ENCODE results near the gene PGAM5. TPM values are rescaled to one million over a fixed set of nuclear protein-coding genes. Genes with fewer than 3 reads are reported as not detected.
A peak's percentile ranks its signal among the peaks of the same experiment; 100 is the strongest.

Gene PGAM5
- total RNA-seq, 5 donors from 2014 or later (not counting 1 experiment from before 2014, with no cell fraction given) = 21.3 to 32.4 (median 31.5) TPM

DNA sequence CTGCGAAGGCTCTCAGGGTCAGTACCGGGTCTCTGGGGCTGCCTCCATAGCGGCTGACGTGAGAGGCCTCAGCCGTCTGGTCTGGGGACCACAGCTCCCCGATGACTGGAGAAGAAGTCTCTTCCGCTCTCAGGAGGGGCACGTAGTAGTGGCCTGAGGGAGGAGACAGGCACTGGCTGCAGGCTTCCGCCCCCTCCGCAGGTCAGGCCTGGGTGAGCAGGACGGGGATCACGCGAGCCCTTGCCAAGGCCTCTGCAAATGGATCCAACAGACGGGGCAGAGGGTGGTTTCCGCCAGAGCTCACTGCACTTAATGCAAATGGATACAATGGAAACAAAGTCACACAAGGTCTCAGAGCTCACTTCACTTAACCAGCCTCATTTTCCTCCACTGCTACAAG is 26.3 kb downstream of the PGAM5 start:
- H3K4me1 Mint-ChIP-seq = peaks cover 2 to 5% (median 2%) of the 10 kb centered on the region in 3 donors
- 98% methylated on average over 14 of the region's 15 CpGs for WGBS (ENCODE audit: insufficient coverage)
- ChIA-PET POLR2A (no interaction called here), CTCF (interaction anchor here in 1 of 2 donors (0.6 kb wide), 1 partner anchor 15 kb away, joined by 3 read pairs; no protein-coding TSS in a partner anchor)
- no peak overlapping the region for H3K27ac Mint-ChIP-seq
- peaks cover 59% of the 10 kb centered on the region for H3K36me3 Mint-ChIP-seq
- Histone ChIP-seq H3K27me3 (replicated peaks in 1 of 2; ENCODE audit: control insufficient read depth in 2 of 2, extremely low read depth in 1 of 2, insufficient read depth in 2 of 2, low read length in 1 of 2) (no peaks in the 10 kb centered on the region), H3K9me3 (no peaks in the 10 kb centered on the region), H3K36me3 (ENCODE audit: control insufficient read depth in 2 of 2, extremely low read depth in 1 of 2, insufficient read depth in 1 of 2, low read length in 1 of 2) (peaks cover 17 to 89% of the 10 kb centered on the region in 2 donors), H3K4me3 (ENCODE audit: control insufficient read depth in 1 of 2, extremely low read depth in 1 of 2, low read length in 1 of 2) (no peak overlapping the region), H3K27ac (ENCODE audit: low read length) (no peak overlapping the region), H3K4me1 (ENCODE audit: control insufficient read depth in 1 of 2, extremely low read depth in 1 of 2, insufficient read depth in 2 of 2, low read length in 2 of 2) (no peaks in the 10 kb centered on the region)
- ATAC-seq (replicated peaks in 1 of 4) (no peak), DNase-seq (no peak)
- H3K9me3 Mint-ChIP-seq = no peaks in the 10 kb centered on the region
- H3K27me3 Mint-ChIP-seq = no peaks in the 10 kb centered on the region
- no peak overlapping the region for H3K4me3 Mint-ChIP-seq

DNA sequence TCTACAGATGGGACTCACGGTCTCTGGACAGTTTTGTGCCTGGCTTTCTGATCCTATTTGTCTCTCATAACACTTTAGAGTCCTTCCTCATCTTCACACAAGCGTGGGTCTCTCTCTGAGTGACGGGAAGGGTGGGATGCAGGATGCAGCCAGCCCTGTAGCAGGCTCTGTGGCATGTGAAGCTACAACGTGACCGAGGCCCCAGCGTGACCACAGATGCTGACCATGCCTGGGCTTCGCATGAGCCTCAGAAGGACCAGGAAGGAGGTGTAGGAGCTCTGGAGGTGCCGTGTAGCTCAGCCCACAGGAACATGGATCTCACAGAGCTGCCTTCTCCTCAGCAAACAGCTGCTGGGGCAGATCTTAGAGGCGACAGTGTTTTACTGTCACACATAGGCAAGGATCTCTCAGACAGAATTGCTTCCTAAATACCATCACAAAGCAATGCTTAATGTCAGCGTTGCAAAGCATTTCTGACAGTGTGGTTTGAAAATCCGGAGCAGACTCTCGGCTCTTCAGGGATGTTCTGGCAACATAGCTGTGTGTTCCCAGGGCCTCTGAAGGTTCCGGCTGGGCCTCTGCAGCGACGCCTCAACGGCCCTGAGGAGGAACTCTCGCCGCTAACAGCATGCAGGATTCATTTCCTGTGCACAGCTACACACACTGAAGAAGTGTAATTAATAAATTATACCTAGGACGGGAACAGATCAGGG is 29.1 kb downstream of the PGAM5 start:
- ATAC-seq (replicated peaks in 1 of 4) (no peak), DNase-seq (no peak)
- Mint-ChIP-seq H3K4me3 (no peak overlapping the region), H3K36me3 (peaks cover 53% of the 10 kb centered on the region), H3K4me1 (peaks cover 9 to 12% (median 12%) of the 10 kb centered on the region in 3 donors), H3K9me3 (no peaks in the 10 kb centered on the region), H3K27ac (peak overlapping the region in 1 of 2 donors; percentile 39), H3K27me3 (no peaks in the 10 kb centered on the region)
- peaks cover 22 to 92% of the 10 kb centered on the region in 2 donors for H3K36me3 ChIP-seq (ENCODE audit: control insufficient read depth in 2 of 2, extremely low read depth in 1 of 2, insufficient read depth in 1 of 2, low read length in 1 of 2)
- H3K27ac ChIP-seq (ENCODE audit: low read length) = no peak overlapping the region
- no peaks in the 10 kb centered on the region for H3K27me3 ChIP-seq (replicated peaks in 1 of 2; ENCODE audit: control insufficient read depth in 2 of 2, extremely low read depth in 1 of 2, insufficient read depth in 2 of 2, low read length in 1 of 2)
- no peak overlapping the region for H3K4me3 ChIP-seq (ENCODE audit: control insufficient read depth in 1 of 2, extremely low read depth in 1 of 2, low read length in 1 of 2)
- POLR2A ChIA-PET = no interaction called here
- 94% methylated on average over 12 of the region's 19 CpGs for WGBS (ENCODE audit: insufficient coverage)
- no peaks in the 10 kb centered on the region for H3K4me1 ChIP-seq (ENCODE audit: control insufficient read depth in 1 of 2, extremely low read depth in 1 of 2, insufficient read depth in 2 of 2, low read length in 2 of 2)
- CTCF ChIA-PET = no interaction called here
- no peaks in the 10 kb centered on the region for H3K9me3 ChIP-seq

DNA sequence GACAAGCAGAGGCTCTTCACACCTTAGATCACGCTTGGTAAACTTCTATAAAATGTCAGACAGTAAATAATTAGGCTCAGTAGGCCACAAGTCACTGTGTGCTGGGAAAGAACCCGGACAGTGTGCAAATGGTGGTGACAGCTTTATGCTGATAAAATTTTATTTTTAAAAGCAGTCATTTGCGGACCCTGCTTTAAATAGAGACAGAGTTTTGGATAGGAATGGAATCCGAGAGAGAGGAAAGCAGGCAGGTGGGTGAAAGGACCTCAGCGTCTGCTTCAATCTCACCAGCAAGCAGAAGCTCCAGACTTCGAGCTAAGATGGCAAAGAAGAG is 29.6 kb downstream of the PGAM5 start:
- H3K9me3 Mint-ChIP-seq = no peaks in the 10 kb centered on the region
- no peaks in the 10 kb centered on the region for H3K9me3 ChIP-seq
- H3K27ac Mint-ChIP-seq = no peak overlapping the region
- CTCF ChIA-PET = no interaction called here
- POLR2A ChIA-PET = no interaction called here
- no peak overlapping the region for H3K4me3 Mint-ChIP-seq
- DNase-seq = no peak
- 97% methylated on average over 5 of the region's 6 CpGs for WGBS (ENCODE audit: insufficient coverage)
- H3K4me1 Mint-ChIP-seq = peaks cover 9 to 12% (median 12%) of the 10 kb centered on the region in 3 donors
- peaks cover 54% of the 10 kb centered on the region for H3K36me3 Mint-ChIP-seq
- no peaks in the 10 kb centered on the region for H3K4me1 ChIP-seq (ENCODE audit: control insufficient read depth in 1 of 2, extremely low read depth in 1 of 2, insufficient read depth in 2 of 2, low read length in 2 of 2)
- no peaks in the 10 kb centered on the region for H3K27me3 ChIP-seq (replicated peaks in 1 of 2; ENCODE audit: control insufficient read depth in 2 of 2, extremely low read depth in 1 of 2, insufficient read depth in 2 of 2, low read length in 1 of 2)
- no peaks in the 10 kb centered on the region for H3K27me3 Mint-ChIP-seq
- no peak for ATAC-seq (replicated peaks in 1 of 4)
- H3K27ac ChIP-seq (ENCODE audit: low read length) = no peak overlapping the region
- peaks cover 21 to 92% of the 10 kb centered on the region in 2 donors for H3K36me3 ChIP-seq (ENCODE audit: control insufficient read depth in 2 of 2, extremely low read depth in 1 of 2, insufficient read depth in 1 of 2, low read length in 1 of 2)
- no peak overlapping the region for H3K4me3 ChIP-seq (ENCODE audit: control insufficient read depth in 1 of 2, extremely low read depth in 1 of 2, low read length in 1 of 2)

DNA sequence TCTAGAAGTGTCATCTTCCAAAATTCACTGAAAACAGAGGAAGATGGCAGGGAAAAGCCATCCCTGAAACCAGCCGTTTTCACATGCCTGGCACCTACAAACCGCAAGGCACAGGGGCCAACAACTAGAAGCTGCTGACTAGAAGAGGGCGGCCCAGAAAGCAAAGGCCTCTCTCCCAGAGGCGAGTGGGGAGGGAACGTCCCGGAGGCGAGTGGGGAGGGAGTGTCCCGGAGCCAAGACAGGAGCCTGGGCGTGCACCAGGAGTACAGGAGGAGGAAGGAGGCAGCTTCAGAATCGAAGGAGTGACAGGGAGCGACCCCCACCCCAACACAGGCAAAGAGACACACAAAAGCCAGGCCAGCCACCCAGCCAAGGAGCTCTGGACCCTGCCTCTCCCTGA is 30.0 kb downstream of the PGAM5 start:
- Mint-ChIP-seq H3K9me3 (no peaks in the 10 kb centered on the region), H3K27ac (no peak overlapping the region), H3K36me3 (peaks cover 54% of the 10 kb centered on the region), H3K27me3 (no peaks in the 10 kb centered on the region), H3K4me3 (no peak overlapping the region), H3K4me1 (peaks cover 9 to 12% (median 12%) of the 10 kb centered on the region in 3 donors)
- ChIA-PET CTCF (interaction anchor here in 1 of 2 donors (0.5 kb wide), 1 partner anchor 160 kb away, joined by 8 read pairs; no protein-coding TSS in a partner anchor), POLR2A (no interaction called here)
- peaks cover 22 to 92% of the 10 kb centered on the region in 2 donors for H3K36me3 ChIP-seq (ENCODE audit: control insufficient read depth in 2 of 2, extremely low read depth in 1 of 2, insufficient read depth in 1 of 2, low read length in 1 of 2)
- DNase-seq (no peak), ATAC-seq (replicated peaks in 1 of 4) (no peak)
- no peak overlapping the region for H3K27ac ChIP-seq (ENCODE audit: low read length)
- no peaks in the 10 kb centered on the region for H3K4me1 ChIP-seq (ENCODE audit: control insufficient read depth in 1 of 2, extremely low read depth in 1 of 2, insufficient read depth in 2 of 2, low read length in 2 of 2)
- 94% methylated on average over 2 of the region's 11 CpGs for WGBS (ENCODE audit: insufficient coverage)
- H3K4me3 ChIP-seq (ENCODE audit: control insufficient read depth in 1 of 2, extremely low read depth in 1 of 2, low read length in 1 of 2) = no peak overlapping the region
- H3K9me3 ChIP-seq = no peaks in the 10 kb centered on the region
- no peaks in the 10 kb centered on the region for H3K27me3 ChIP-seq (replicated peaks in 1 of 2; ENCODE audit: control insufficient read depth in 2 of 2, extremely low read depth in 1 of 2, insufficient read depth in 2 of 2, low read length in 1 of 2)

DNA sequence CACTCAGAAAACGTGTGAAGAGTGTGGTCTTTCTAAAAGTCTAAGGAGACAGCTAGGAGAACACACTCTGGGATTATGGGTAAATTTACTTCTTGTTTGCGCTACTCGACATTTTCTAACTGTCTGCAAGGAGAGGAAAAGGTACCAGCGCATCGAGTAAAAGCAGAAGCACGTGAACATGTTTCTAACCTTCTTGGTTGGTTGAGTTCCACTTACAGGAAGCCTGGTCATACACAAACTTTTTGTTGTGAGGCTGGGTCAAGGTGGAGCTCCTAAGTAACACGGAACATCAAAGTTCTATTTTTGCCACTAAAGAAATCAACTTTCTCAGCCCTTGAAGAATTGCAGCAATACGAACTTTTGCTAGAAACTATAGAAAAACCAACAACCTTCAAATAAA is 31.0 kb downstream of the PGAM5 start:
- Mint-ChIP-seq H3K9me3 (no peaks in the 10 kb centered on the region), H3K27ac (peak overlapping the region in 1 of 2 donors; percentile 49), H3K4me1 (peaks cover 9 to 12% (median 12%) of the 10 kb centered on the region in 3 donors), H3K4me3 (no peak overlapping the region), H3K36me3 (peaks cover 59% of the 10 kb centered on the region), H3K27me3 (no peaks in the 10 kb centered on the region)
- no peak overlapping the region for H3K4me3 ChIP-seq (ENCODE audit: control insufficient read depth in 1 of 2, extremely low read depth in 1 of 2, low read length in 1 of 2)
- peaks cover 20 to 92% of the 10 kb centered on the region in 2 donors for H3K36me3 ChIP-seq (ENCODE audit: control insufficient read depth in 2 of 2, extremely low read depth in 1 of 2, insufficient read depth in 1 of 2, low read length in 1 of 2)
- WGBS (ENCODE audit: insufficient coverage) = 88% methylated on average over 5 of the region's 8 CpGs
- DNase-seq (no peak), ATAC-seq (replicated peaks in 1 of 4) (no peak)
- ChIA-PET CTCF (interaction anchor here in 1 of 2 donors (0.6 kb wide), 1 partner anchor 329 kb away, joined by 3 read pairs; no protein-coding TSS in a partner anchor), POLR2A (interaction anchor here in 1 of 2 donors (0.6 kb wide), 2 partner anchors 14 to 161 kb away, joined by 7 to 12 read pairs; no protein-coding TSS in a partner anchor)
- no peaks in the 10 kb centered on the region for H3K4me1 ChIP-seq (ENCODE audit: control insufficient read depth in 1 of 2, extremely low read depth in 1 of 2, insufficient read depth in 2 of 2, low read length in 2 of 2)
- no peak overlapping the region for H3K27ac ChIP-seq (ENCODE audit: low read length)
- no peaks in the 10 kb centered on the region for H3K9me3 ChIP-seq
- no peaks in the 10 kb centered on the region for H3K27me3 ChIP-seq (replicated peaks in 1 of 2; ENCODE audit: control insufficient read depth in 2 of 2, extremely low read depth in 1 of 2, insufficient read depth in 2 of 2, low read length in 1 of 2)

DNA sequence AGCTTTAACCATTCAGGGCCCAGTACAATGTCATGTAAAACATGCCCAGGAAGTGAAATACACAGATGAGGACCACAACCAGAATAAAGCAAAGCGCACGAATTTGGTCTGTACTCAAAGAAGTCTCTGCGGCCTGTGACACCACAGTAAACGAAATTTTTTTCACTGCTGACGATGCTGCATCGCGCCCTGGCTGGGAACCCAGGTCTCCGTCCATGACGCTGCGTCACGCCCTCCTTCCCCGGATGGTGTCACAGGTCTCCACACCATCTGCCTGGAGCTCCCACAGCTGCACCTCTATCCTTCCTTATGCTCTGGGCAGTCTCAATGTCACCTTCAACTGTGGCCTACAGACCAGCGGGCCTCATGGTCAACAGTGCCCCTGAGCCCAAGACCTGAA is 33.2 kb downstream of the PGAM5 start:
- no peaks in the 10 kb centered on the region for H3K27me3 Mint-ChIP-seq
- Histone ChIP-seq H3K9me3 (no peaks in the 10 kb centered on the region), H3K4me1 (ENCODE audit: control insufficient read depth in 1 of 2, extremely low read depth in 1 of 2, insufficient read depth in 2 of 2, low read length in 2 of 2) (no peaks in the 10 kb centered on the region), H3K36me3 (ENCODE audit: control insufficient read depth in 2 of 2, extremely low read depth in 1 of 2, insufficient read depth in 1 of 2, low read length in 1 of 2) (peaks cover 26 to 97% of the 10 kb centered on the region in 2 donors), H3K4me3 (ENCODE audit: control insufficient read depth in 1 of 2, extremely low read depth in 1 of 2, low read length in 1 of 2) (no peak overlapping the region), H3K27me3 (replicated peaks in 1 of 2; ENCODE audit: control insufficient read depth in 2 of 2, extremely low read depth in 1 of 2, insufficient read depth in 2 of 2, low read length in 1 of 2) (no peaks in the 10 kb centered on the region), H3K27ac (ENCODE audit: low read length) (no peak overlapping the region)
- WGBS (ENCODE audit: insufficient coverage) = 96% methylated on average over 13 of the region's 13 CpGs
- ATAC-seq (replicated peaks in 1 of 4) = no peak
- no peak overlapping the region for H3K4me3 Mint-ChIP-seq
- no peak overlapping the region for H3K27ac Mint-ChIP-seq
- ChIA-PET CTCF (no interaction called here), POLR2A (no interaction called here)
- H3K9me3 Mint-ChIP-seq = no peaks in the 10 kb centered on the region
- H3K36me3 Mint-ChIP-seq = peaks cover 64% of the 10 kb centered on the region
- peaks cover 7 to 11% (median 9%) of the 10 kb centered on the region in 3 donors for H3K4me1 Mint-ChIP-seq
- DNase-seq = no peak
